Body of pancreas (tissue), 4 donors: ENCODE results near the gene ZNRF4. TPM values are rescaled to one million over a fixed set of nuclear protein-coding genes. Genes with fewer than 3 reads are reported as not detected.
"Not testable (repeated sequence)": the region's sequence is repeated elsewhere in the genome, so short reads cannot be mapped to it uniquely, and the experiment has no call there.

Experiments
- ATAC-seq: fragments of 150-250 bp; one replicate; pipeline ENCODE4 v1.9.1; 2016
- DNase-seq, 4 donors: peaks; one replicate each; pipeline ENCODE4 v3.0.0-alpha.2; 2019
- H3K27ac ChIP-seq, 4 donors: fragments of 200-600 bp; sonication (generic); 1 replicate in 3 of 4; 2 replicates in 1 of 4; pipeline versions ENCODE4 v1.5.1 to v1.6.1; 2016 to 2019; ENCODE audit warnings: mild to moderate bottlenecking in 1 of 4, mixed read lengths in 1 of 4, moderate library complexity in 1 of 4
- H3K27me3 ChIP-seq, 2 donors: fragments of 200-600 bp; sonication (generic); one replicate each; pipeline ENCODE4 v1.6.0; 2016; ENCODE audit warnings: mild to moderate bottlenecking in 1 of 2
- H3K36me3 ChIP-seq, 2 donors: fragments of 200-600 bp; sonication (generic); replicated peaks in 1 of 2; 2 replicates each; pipeline ENCODE4 v1.5.1; 2016; ENCODE audit warnings: low read depth in 2 of 2; ENCODE audit not compliant: insufficient read depth in 1 of 2
- H3K4me1 ChIP-seq: fragments of 200-600 bp; sonication (generic); one replicate; pipeline ENCODE4 v1.6.0; 2016
- H3K4me3 ChIP-seq, 2 donors: fragments of 200-600 bp; sonication (generic); 1 replicate in 1 of 2; 2 replicates in 1 of 2; pipeline ENCODE4 v1.5.1; 2016 to 2019
- H3K9me3 ChIP-seq, 3 donors: fragments of 200-600 bp; sonication (generic); 1 replicate in 2 of 3; 2 replicates in 1 of 3; pipeline ENCODE4 v1.5.1; 2016
- POLR2A ChIP-seq, 3 donors: fragments of 450-650 bp; IDR thresholded peaks; one replicate each; pipeline ENCODE4 v1.6.1; 2016; ENCODE audit warnings: antibody characterized with exemption in 3 of 3, mild to moderate bottlenecking in 2 of 3
- WGBS, 2 donors: methylation state at CpG; one replicate each; pipeline ENCODE4 v1.1.5; 2017; 5-methylcytosine and 5-hydroxymethylcytosine counted together
- intact Hi-C: fragments of 100-400 bp; cut with DNase I; formaldehyde crosslinking; loops from one replicate; pipeline ENCODE4 v1.15.1; 2023
- total RNA-seq, 2 donors: library from RNA; depleted of rRNA; stranded (reverse); fragments of >200 nt; gene quantifications; one replicate each; pipeline ENCODE4 v1.1.0, GENCODE V29; 2016
- TF ChIP-seq, protein P1 (sequence below), 7 experiments: fragments of 450-650 bp in 4 of 7; fragments of 200-600 bp in 3 of 7; sonication (generic) in 3 of 7; IDR thresholded peaks; one replicate each; pipeline ENCODE4 v1.5.1; 2016 to 2019; ENCODE audit warnings: antibody characterized with exemption in 7 of 7

ZNRF4 gene
- total RNA-seq, 2 donors from 2014 or later = not detected

DNA sequence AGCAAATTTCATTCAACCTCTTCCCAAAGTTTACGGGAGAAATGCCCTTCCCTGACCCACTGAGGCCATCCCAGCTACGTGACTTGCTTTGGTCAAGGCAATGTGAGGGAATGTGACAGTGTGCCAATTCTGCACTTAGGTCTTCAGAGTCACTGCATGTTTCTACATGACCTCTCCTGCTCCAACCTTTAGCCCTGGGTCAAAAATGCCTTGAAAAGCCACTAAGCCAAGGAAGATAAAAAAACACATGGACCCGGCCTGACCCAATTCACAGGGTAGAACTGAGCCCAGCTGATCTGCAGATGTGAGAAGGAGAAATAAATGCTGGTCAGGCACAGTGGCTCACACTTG, 30.0 kb downstream of the ZNRF4 start:
- H3K27ac ChIP-seq = no peak overlapping the region
- no peak for ATAC-seq
- no peak for TF ChIP-seq POLR2A (IDR thresholded peaks at IDR 0.05)
- TF ChIP-seq, protein P1, sequence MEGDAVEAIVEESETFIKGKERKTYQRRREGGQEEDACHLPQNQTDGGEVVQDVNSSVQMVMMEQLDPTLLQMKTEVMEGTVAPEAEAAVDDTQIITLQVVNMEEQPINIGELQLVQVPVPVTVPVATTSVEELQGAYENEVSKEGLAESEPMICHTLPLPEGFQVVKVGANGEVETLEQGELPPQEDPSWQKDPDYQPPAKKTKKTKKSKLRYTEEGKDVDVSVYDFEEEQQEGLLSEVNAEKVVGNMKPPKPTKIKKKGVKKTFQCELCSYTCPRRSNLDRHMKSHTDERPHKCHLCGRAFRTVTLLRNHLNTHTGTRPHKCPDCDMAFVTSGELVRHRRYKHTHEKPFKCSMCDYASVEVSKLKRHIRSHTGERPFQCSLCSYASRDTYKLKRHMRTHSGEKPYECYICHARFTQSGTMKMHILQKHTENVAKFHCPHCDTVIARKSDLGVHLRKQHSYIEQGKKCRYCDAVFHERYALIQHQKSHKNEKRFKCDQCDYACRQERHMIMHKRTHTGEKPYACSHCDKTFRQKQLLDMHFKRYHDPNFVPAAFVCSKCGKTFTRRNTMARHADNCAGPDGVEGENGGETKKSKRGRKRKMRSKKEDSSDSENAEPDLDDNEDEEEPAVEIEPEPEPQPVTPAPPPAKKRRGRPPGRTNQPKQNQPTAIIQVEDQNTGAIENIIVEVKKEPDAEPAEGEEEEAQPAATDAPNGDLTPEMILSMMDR (IDR thresholded peaks at IDR 0.05) = no peak
- DNase-seq = no peak
- H3K36me3 ChIP-seq = no peaks in the 10 kb centered on the region
- no peak overlapping the region for H3K4me3 ChIP-seq
- intact Hi-C loops = no loop called here
- peaks cover 0 to 8% (median 0%) of the 10 kb centered on the region in 3 donors for H3K9me3 ChIP-seq
- H3K27me3 ChIP-seq = peaks cover 0 to 4% of the 10 kb centered on the region in 2 donors
- 69 to 82% methylated on average over 3 of the region's 3 CpGs for WGBS, 2 donors
- peaks cover 9% of the 10 kb centered on the region for H3K4me1 ChIP-seq

DNA sequence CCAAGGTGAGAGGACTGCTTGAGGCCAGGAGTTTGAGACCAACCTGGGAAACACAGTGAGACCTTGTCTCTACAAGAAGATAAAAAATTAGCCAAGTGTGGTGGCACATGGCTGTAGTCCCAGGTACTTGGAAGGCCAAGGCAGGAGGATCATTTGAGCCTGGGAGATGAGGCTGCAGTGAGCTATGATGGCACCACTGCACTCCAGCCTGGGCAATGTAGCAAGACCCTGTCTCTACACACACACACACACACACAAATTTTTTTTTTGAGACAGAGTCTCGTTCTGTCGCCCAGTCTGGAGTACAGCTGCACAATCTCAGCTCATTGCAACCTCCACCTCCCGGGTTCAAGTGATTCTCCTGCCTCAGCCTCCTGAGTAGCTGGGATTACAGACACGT, 30.4 kb downstream of the ZNRF4 start:
- H3K9me3 ChIP-seq, H3K27me3 ChIP-seq, H3K4me3 ChIP-seq, H3K4me1 ChIP-seq, H3K36me3 ChIP-seq, H3K27ac ChIP-seq, DNase-seq, ATAC-seq, intact Hi-C loops: not testable (repeated sequence)
- 84 to 86% methylated on average over 3 to 4 of the region's 4 CpGs for WGBS, 2 donors

DNA sequence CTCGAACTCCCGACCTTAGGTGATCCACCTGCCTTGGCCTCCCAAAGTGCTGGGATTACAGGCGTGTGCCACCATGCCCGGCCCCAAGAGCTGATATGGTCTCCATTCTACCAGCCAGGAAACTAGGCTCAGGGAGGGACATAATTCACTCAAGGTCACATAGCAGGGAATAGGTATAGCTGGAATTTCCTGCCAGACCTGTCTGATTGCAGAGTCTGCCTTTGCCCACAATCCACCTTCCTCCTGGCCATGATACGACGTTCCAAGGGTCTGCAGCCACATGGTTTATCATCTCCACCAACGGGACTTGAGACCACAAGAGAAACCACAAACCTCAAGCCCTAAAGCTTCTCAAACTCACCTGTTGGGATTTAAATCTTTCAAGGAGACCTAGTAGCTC, 32.0 kb downstream of the ZNRF4 start:
- 35 to 49% methylated on average over 7 of the region's 7 CpGs for WGBS, 2 donors
- peak in 2 of 4 donors; percentile 8 to 14 for DNase-seq
- no peak for TF ChIP-seq POLR2A (IDR thresholded peaks at IDR 0.05)
- TF ChIP-seq, protein P1 (IDR thresholded peaks at IDR 0.05) = no peak
- Histone ChIP-seq H3K27me3 (peaks cover 0 to 21% of the 10 kb centered on the region in 2 donors), H3K36me3 (no peaks in the 10 kb centered on the region), H3K27ac (no peak overlapping the region), H3K4me3 (no peak overlapping the region), H3K9me3 (peaks cover 0 to 7% (median 0%) of the 10 kb centered on the region in 3 donors), H3K4me1 (peaks cover 9% of the 10 kb centered on the region)
- intact Hi-C loops = no loop called here
- ATAC-seq = no peak

- H3K27me3 ChIP-seq = peaks cover 0 to 26% of the 10 kb centered on the region in 2 donors
- H3K4me1 ChIP-seq = peaks cover 4% of the 10 kb centered on the region
- DNase-seq = no peak
- WGBS, 2 donors = 37 to 44% methylated on average over 14 to 18 of the region's 18 CpGs
- no peak for ATAC-seq
- TF ChIP-seq POLR2A (IDR thresholded peaks at IDR 0.05) = no peak
- TF ChIP-seq, protein P1 (IDR thresholded peaks at IDR 0.05) = no peak
- no peak overlapping the region for H3K27ac ChIP-seq
- no peaks in the 10 kb centered on the region for H3K9me3 ChIP-seq
- no peaks in the 10 kb centered on the region for H3K36me3 ChIP-seq
- H3K4me3 ChIP-seq = no peak overlapping the region
- intact Hi-C loops = no loop called here
These were observed 34.3 kb downstream of the ZNRF4 start for GRCh38 chr19:5489551-5489950.

DNA sequence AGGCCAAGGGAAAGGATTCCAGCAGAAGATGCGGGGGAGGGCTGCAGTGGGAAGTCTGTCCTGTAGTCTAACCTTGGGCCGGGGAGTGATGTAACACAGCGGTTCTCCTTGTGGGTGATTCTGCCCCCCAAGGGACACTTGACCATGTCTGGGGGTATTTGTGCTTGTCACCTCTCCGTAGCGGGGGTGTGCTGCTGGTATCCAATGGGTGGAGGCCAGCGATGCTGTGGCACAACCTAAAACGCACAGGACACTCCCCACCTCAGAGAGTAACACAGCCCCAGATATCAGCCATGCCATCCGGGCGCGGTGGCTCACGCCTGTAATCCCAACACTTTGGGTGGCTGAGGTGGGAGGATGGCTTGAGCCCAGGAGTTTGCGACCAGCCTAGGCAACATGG, 36.3 kb downstream of the ZNRF4 start:
- no peak overlapping the region for H3K4me3 ChIP-seq
- WGBS, 2 donors = 85 to 86% methylated on average over 6 to 12 of the region's 12 CpGs
- no peaks in the 10 kb centered on the region for H3K9me3 ChIP-seq
- H3K4me1 ChIP-seq = no peaks in the 10 kb centered on the region
- peaks cover 0 to 32% of the 10 kb centered on the region in 2 donors for H3K27me3 ChIP-seq
- intact Hi-C loops = no loop called here
- H3K27ac ChIP-seq = no peak overlapping the region
- H3K36me3 ChIP-seq = no peaks in the 10 kb centered on the region
- ATAC-seq (no peak), DNase-seq (no peak)
- TF ChIP-seq, protein P1 (IDR thresholded peaks at IDR 0.05) = no peak
- TF ChIP-seq POLR2A (IDR thresholded peaks at IDR 0.05) = no peak
